GM19239 (cell line): ENCODE measurements around the gene MINDY2.
"Not testable (repeated sequence)": the region's sequence is repeated elsewhere in the genome, so short reads cannot be mapped to it uniquely, and the experiment has no call there.

Experiments used
- DNase-seq: peaks from one replicate; pipeline ENCODE4 v3.0.0; 2011; ENCODE audit warnings: low spot score; ENCODE audit not compliant: insufficient read length
- FAIRE-seq: peaks from 2 replicates; lab custom pipeline; 2011; peaks lifted over from hg19 to GRCh38; lab: Jason Lieb, UNC

MINDY2 gene

GRCh38 chr15:58876306-58877106 is 105.4 kb downstream of the MINDY2 start:
- FAIRE-seq (no peak), DNase-seq (no peak)

- FAIRE-seq, result no peak
- no peak for DNase-seq
These were observed 107.1 kb downstream of the MINDY2 start for GRCh38 chr15:58877999-58878825.

GRCh38 chr15:58880320-58880719 is 109.2 kb downstream of the MINDY2 start:
- DNase-seq, result no peak
- no peak for FAIRE-seq

GRCh38 chr15:58882243-58882642 is 111.1 kb downstream of the MINDY2 start:
- FAIRE-seq (no peak), DNase-seq (no peak)

- not testable (repeated sequence) for FAIRE-seq, DNase-seq
These were observed 112.8 kb downstream of the MINDY2 start for GRCh38 chr15:58883926-58884325.

GRCh38 chr15:58886921-58887320 is 115.8 kb downstream of the MINDY2 start:
- DNase-seq (no peak), FAIRE-seq (no peak)

GRCh38 chr15:58889363-58889762 is 118.3 kb downstream of the MINDY2 start:
- DNase-seq (no peak), FAIRE-seq (no peak)

- DNase-seq (no peak), FAIRE-seq (peak; percentile 64)
These were observed 127.1 kb downstream of the MINDY2 start for GRCh38 chr15:58898150-58898680.

GRCh38 chr15:58900631-58901030 is 129.5 kb downstream of the MINDY2 start:
- FAIRE-seq, result no peak

GRCh38 chr15:58908550-58909309 is 137.6 kb downstream of the MINDY2 start:
- FAIRE-seq, result no peak
- DNase-seq, result no peak

More at GRCh38 chr15:58900631-58901030, 129.5 kb downstream of the MINDY2 start:
- no peak for DNase-seq

GRCh38 chr15:58909616-58910015 is 138.5 kb downstream of the MINDY2 start:
- no peak for DNase-seq

GRCh38 chr15:58910456-58910855 is 139.4 kb downstream of the MINDY2 start:
- DNase-seq (no peak), FAIRE-seq (no peak)

More at GRCh38 chr15:58909616-58910015, 138.5 kb downstream of the MINDY2 start:
- FAIRE-seq, result no peak
